ENCODE measurements around the gene ZNF385B. TPM values are rescaled to one million over a fixed set of nuclear protein-coding genes. Genes with fewer than 3 reads are reported as not detected.

ZNF385B gene
- total RNA-seq, 2 donors from 2014 or later = not detected

- no peak overlapping the region for H3K27ac Mint-ChIP-seq
- ATAC-seq (no peak), DNase-seq (no peak)
Measured at GRCh38 chr2:179612108-179612507, 249.3 kb downstream of the ZNF385B start.

GRCh38 chr2:179606141-179606540 is 255.3 kb downstream of the ZNF385B start:
- Mint-ChIP-seq H3K27ac (no peak overlapping the region), H3K4me1 (no peaks in the 10 kb centered on the region), H3K36me3 (ENCODE audit: low read depth) (no peaks in the 10 kb centered on the region), H3K27me3 (no peaks in the 10 kb centered on the region), H3K4me3 (no peak overlapping the region)
- no peaks in the 10 kb centered on the region for H3K9me3 ChIP-seq (ENCODE audit: control insufficient read depth, low read length, poor library complexity, severe bottlenecking)
- no peak for DNase-seq
- ATAC-seq = no peak

More at GRCh38 chr2:179612108-179612507, 249.3 kb downstream of the ZNF385B start:
- H3K27me3 Mint-ChIP-seq = peaks cover 8% of the 10 kb centered on the region
- H3K4me1 Mint-ChIP-seq = no peaks in the 10 kb centered on the region
- no peaks in the 10 kb centered on the region for H3K36me3 Mint-ChIP-seq (ENCODE audit: low read depth)
- no peaks in the 10 kb centered on the region for H3K9me3 ChIP-seq (ENCODE audit: control insufficient read depth, low read length, poor library complexity, severe bottlenecking)
- no peak overlapping the region for H3K4me3 Mint-ChIP-seq

DNA sequence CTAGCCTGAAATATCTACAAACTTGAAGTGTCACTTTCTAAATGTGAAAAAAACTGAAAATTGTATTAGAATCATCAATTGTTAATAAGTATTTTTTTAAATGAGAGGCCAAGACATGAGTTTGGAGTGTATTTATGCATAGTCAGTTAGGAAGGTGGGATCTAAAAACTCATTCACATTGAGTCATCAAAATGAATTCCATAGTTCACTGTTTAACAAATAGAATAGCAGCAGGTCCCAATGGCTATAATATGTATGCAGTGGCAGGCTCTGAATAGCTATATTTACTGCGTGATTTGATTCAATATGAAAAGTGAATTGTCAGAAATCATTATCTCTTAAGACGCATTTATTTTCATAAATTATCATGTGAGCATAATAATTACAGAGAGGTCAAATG is 256.1 kb downstream of the ZNF385B start:
- H3K4me1 Mint-ChIP-seq = no peaks in the 10 kb centered on the region
- DNase-seq = no peak
- no peak overlapping the region for H3K4me3 Mint-ChIP-seq
- no peak for ATAC-seq
- H3K36me3 Mint-ChIP-seq (ENCODE audit: low read depth) = no peaks in the 10 kb centered on the region
- H3K27me3 Mint-ChIP-seq = no peaks in the 10 kb centered on the region
- H3K27ac Mint-ChIP-seq = no peak overlapping the region
- no peaks in the 10 kb centered on the region for H3K9me3 ChIP-seq (ENCODE audit: control insufficient read depth, low read length, poor library complexity, severe bottlenecking)

GRCh38 chr2:179604598-179604997 is 256.8 kb downstream of the ZNF385B start:
- no peaks in the 10 kb centered on the region for H3K4me1 Mint-ChIP-seq
- ATAC-seq = no peak
- DNase-seq = no peak
- H3K4me3 Mint-ChIP-seq = no peak overlapping the region
- H3K27ac Mint-ChIP-seq = no peak overlapping the region
- no peaks in the 10 kb centered on the region for H3K27me3 Mint-ChIP-seq
- no peaks in the 10 kb centered on the region for H3K36me3 Mint-ChIP-seq (ENCODE audit: low read depth)
- no peaks in the 10 kb centered on the region for H3K9me3 ChIP-seq (ENCODE audit: control insufficient read depth, low read length, poor library complexity, severe bottlenecking)

GRCh38 chr2:179602452-179602851 is 259.0 kb downstream of the ZNF385B start:
- Mint-ChIP-seq H3K36me3 (ENCODE audit: low read depth) (no peaks in the 10 kb centered on the region), H3K27ac (no peak overlapping the region), H3K4me3 (no peak overlapping the region), H3K4me1 (no peaks in the 10 kb centered on the region), H3K27me3 (no peaks in the 10 kb centered on the region)
- H3K9me3 ChIP-seq (ENCODE audit: control insufficient read depth, low read length, poor library complexity, severe bottlenecking) = no peaks in the 10 kb centered on the region
- ATAC-seq = no peak
- DNase-seq = no peak

- ATAC-seq = no peak
- H3K36me3 Mint-ChIP-seq (ENCODE audit: low read depth) = no peaks in the 10 kb centered on the region
- no peaks in the 10 kb centered on the region for H3K9me3 ChIP-seq (ENCODE audit: control insufficient read depth, low read length, poor library complexity, severe bottlenecking)
- no peaks in the 10 kb centered on the region for H3K27me3 Mint-ChIP-seq
- no peak for DNase-seq
- no peaks in the 10 kb centered on the region for H3K4me1 Mint-ChIP-seq
- H3K4me3 Mint-ChIP-seq = no peak overlapping the region
- H3K27ac Mint-ChIP-seq = no peak overlapping the region
Measured at GRCh38 chr2:179596018-179596417, 265.4 kb downstream of the ZNF385B start.

- no peak overlapping the region for H3K27ac Mint-ChIP-seq
- no peak for ATAC-seq
- H3K4me3 Mint-ChIP-seq = no peak overlapping the region
- no peaks in the 10 kb centered on the region for H3K9me3 ChIP-seq (ENCODE audit: control insufficient read depth, low read length, poor library complexity, severe bottlenecking)
- no peaks in the 10 kb centered on the region for H3K4me1 Mint-ChIP-seq
- no peaks in the 10 kb centered on the region for H3K27me3 Mint-ChIP-seq
- no peak for DNase-seq
- H3K36me3 Mint-ChIP-seq (ENCODE audit: low read depth) = no peaks in the 10 kb centered on the region
Measured at GRCh38 chr2:179595284-179595683, 266.1 kb downstream of the ZNF385B start.

- Mint-ChIP-seq H3K4me1 (no peaks in the 10 kb centered on the region), H3K27ac (no peak overlapping the region), H3K36me3 (ENCODE audit: low read depth) (no peaks in the 10 kb centered on the region), H3K27me3 (no peaks in the 10 kb centered on the region), H3K4me3 (no peak overlapping the region)
- DNase-seq (no peak), ATAC-seq (no peak)
- H3K9me3 ChIP-seq (ENCODE audit: control insufficient read depth, low read length, poor library complexity, severe bottlenecking) = no peaks in the 10 kb centered on the region
Measured at GRCh38 chr2:179594268-179595112, 266.9 kb downstream of the ZNF385B start.

DNA sequence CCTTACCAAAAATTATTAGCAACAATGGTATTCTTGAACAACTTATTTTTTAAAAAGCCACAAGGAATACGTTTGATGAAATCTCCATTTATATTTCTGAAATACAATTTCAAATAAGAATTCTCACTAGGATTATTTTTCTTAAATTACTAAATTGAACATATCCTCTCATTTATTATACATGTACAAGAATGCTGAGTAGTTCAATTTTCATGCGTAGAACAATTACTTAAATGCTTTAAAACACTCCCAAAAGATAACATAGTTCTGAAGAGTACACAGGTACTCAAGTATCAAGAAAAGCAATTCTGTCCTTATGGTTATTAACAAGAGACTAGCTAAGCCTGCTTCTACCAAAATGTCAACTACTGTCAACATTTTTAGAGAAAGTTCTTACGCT is 268.1 kb downstream of the ZNF385B start:
- Mint-ChIP-seq H3K27ac (no peak overlapping the region), H3K36me3 (ENCODE audit: low read depth) (no peaks in the 10 kb centered on the region), H3K4me3 (no peak overlapping the region), H3K4me1 (no peaks in the 10 kb centered on the region), H3K27me3 (no peaks in the 10 kb centered on the region)
- H3K9me3 ChIP-seq (ENCODE audit: control insufficient read depth, low read length, poor library complexity, severe bottlenecking) = no peaks in the 10 kb centered on the region
- DNase-seq (no peak), ATAC-seq (no peak)

DNA sequence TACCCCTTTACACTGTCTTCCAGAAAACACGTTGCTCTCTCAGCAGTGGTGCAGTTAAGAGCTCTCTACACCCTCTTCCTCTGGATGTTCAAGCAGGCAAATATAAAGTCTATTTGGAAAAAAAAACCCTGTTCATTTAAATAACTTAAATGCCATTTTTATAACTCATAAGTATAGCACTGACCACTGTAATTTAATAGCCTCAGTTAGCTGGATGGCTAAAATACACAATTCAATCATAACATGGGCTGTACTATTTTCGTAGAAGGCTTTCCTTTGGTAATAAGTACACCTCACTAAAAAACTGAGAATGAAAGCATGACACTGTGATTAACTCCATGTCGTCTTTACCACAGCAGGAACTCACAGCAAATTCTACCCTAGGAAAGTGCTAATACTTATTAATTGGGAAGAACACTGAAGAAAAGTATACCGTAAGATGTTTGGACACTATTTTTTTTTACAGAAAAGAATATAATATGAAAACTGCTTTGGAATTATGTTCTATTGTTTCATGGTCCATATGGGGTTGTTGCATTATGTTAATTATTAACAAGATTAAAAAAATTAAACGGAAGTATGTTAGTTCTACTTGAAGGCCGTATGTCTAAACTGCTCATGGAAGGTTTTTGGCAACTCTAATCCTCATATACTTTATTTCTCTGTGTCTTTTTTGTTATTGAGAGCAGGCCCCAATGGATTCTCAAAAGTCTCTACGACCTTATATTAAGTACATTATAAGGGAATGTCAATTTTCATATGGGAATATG is 269.1 kb downstream of the ZNF385B start:
- ATAC-seq (no peak), DNase-seq (no peak)
- H3K9me3 ChIP-seq (ENCODE audit: control insufficient read depth, low read length, poor library complexity, severe bottlenecking) = no peaks in the 10 kb centered on the region
- no peak overlapping the region for H3K4me3 Mint-ChIP-seq
- H3K4me1 Mint-ChIP-seq = no peaks in the 10 kb centered on the region
- H3K27me3 Mint-ChIP-seq = no peaks in the 10 kb centered on the region
- H3K36me3 Mint-ChIP-seq (ENCODE audit: low read depth) = no peaks in the 10 kb centered on the region
- no peak overlapping the region for H3K27ac Mint-ChIP-seq

GRCh38 chr2:179591690-179592089 is 269.7 kb downstream of the ZNF385B start:
- ATAC-seq (no peak), DNase-seq (no peak)
- Mint-ChIP-seq H3K36me3 (ENCODE audit: low read depth) (no peaks in the 10 kb centered on the region), H3K4me1 (no peaks in the 10 kb centered on the region), H3K4me3 (no peak overlapping the region), H3K27ac (no peak overlapping the region), H3K27me3 (no peaks in the 10 kb centered on the region)
- H3K9me3 ChIP-seq (ENCODE audit: control insufficient read depth, low read length, poor library complexity, severe bottlenecking) = no peaks in the 10 kb centered on the region

- Mint-ChIP-seq H3K36me3 (ENCODE audit: low read depth) (no peaks in the 10 kb centered on the region), H3K27me3 (no peaks in the 10 kb centered on the region), H3K4me1 (no peaks in the 10 kb centered on the region), H3K27ac (no peak overlapping the region), H3K4me3 (no peak overlapping the region)
- no peaks in the 10 kb centered on the region for H3K9me3 ChIP-seq (ENCODE audit: control insufficient read depth, low read length, poor library complexity, severe bottlenecking)
- ATAC-seq (no peak), DNase-seq (no peak)
Measured at GRCh38 chr2:179588486-179589145, 272.8 kb downstream of the ZNF385B start.

- no peaks in the 10 kb centered on the region for H3K27me3 Mint-ChIP-seq
- H3K4me1 Mint-ChIP-seq = no peaks in the 10 kb centered on the region
- no peaks in the 10 kb centered on the region for H3K36me3 Mint-ChIP-seq (ENCODE audit: low read depth)
- no peak overlapping the region for H3K4me3 Mint-ChIP-seq
- H3K9me3 ChIP-seq (ENCODE audit: control insufficient read depth, low read length, poor library complexity, severe bottlenecking) = no peaks in the 10 kb centered on the region
- DNase-seq (no peak), ATAC-seq (no peak)
- H3K27ac Mint-ChIP-seq = no peak overlapping the region
Measured at GRCh38 chr2:179584760-179585159, 276.7 kb downstream of the ZNF385B start.

All from T-helper 17 cell (primary cell).